Vagina (tissue), 2 donors: Measurements from ENCODE around the gene RAB39B. TPM values are rescaled to one million over a fixed set of nuclear protein-coding genes. Genes with fewer than 3 reads are reported as not detected.
"Not testable (repeated sequence)": the region's sequence is repeated elsewhere in the genome, so short reads cannot be mapped to it uniquely, and the experiment has no call there.

Source experiments
- DNase-seq, 2 donors: peaks; one replicate each; pipeline ENCODE4 v3.0.0-alpha.2; 2017; ENCODE audit errors: extremely low spot score in 2 of 2
- H3K27ac ChIP-seq: fragments of 200-600 bp; sonication (generic); one replicate; pipeline ENCODE4 v1.5.1; 2019
- H3K27me3 ChIP-seq: fragments of 200-600 bp; sonication (generic); one replicate; pipeline ENCODE4 v1.5.1; 2019
- H3K36me3 ChIP-seq, 2 donors: fragments of 200-600 bp; sonication (generic); one replicate each; pipeline ENCODE4 v1.5.1; 2017 to 2019
- H3K4me1 ChIP-seq: fragments of 200-600 bp; sonication (generic); one replicate; pipeline ENCODE4 v1.5.1; 2019
- H3K4me3 ChIP-seq, 2 donors: fragments of 200-600 bp; sonication (generic); 1 replicate in 1 of 2; 2 replicates in 1 of 2; pipeline ENCODE4 v1.5.1; 2016 to 2019
- H3K9me3 ChIP-seq: fragments of 200-600 bp; sonication (generic); one replicate; pipeline ENCODE4 v1.5.1; 2019
- CTCF ChIP-seq, 3 experiments: fragments of 450-650 bp in 2 of 3; fragments of 200-600 bp in 1 of 3; sonication (generic) in 1 of 3; IDR thresholded peaks; one replicate each; pipeline ENCODE4 v1.5.1; 2017 to 2019; ENCODE audit warnings: antibody characterized with exemption in 3 of 3, mild to moderate bottlenecking in 2 of 3, moderate library complexity in 2 of 3
- POLR2A ChIP-seq, 2 donors: fragments of 450-650 bp; IDR thresholded peaks; one replicate each; pipeline ENCODE4 v1.6.1; 2017; ENCODE audit warnings: antibody characterized with exemption in 2 of 2, mild to moderate bottlenecking in 2 of 2, moderate library complexity in 2 of 2
- POLR2AphosphoS5 ChIP-seq, 2 donors: sonication (generic); formaldehyde crosslinking; IDR thresholded peaks; one replicate each; pipeline ENCODE4 v1.9.0; 2017; ENCODE audit warnings: antibody characterized with exemption in 2 of 2, mild to moderate bottlenecking in 2 of 2, low read depth in 1 of 2; ENCODE audit not compliant: insufficient read depth in 1 of 2
- intact Hi-C: fragments of 100-400 bp; cut with DNase I; formaldehyde crosslinking; loops from one replicate; pipeline ENCODE4 v1.15.1; 2023
- total RNA-seq: library from RNA; depleted of rRNA; stranded (reverse); fragments of >200 nt; gene quantifications from one replicate; pipeline ENCODE4 v1.2.3, GENCODE V29; 2016

The RAB39B gene
- total RNA-seq, 1 donor from 2014 or later = 0.74 TPM

GRCh38 chrX:155225774-155226173, 38.5 kb downstream of the RAB39B start:
- no peak for DNase-seq
- TF ChIP-seq POLR2AphosphoS5 (IDR thresholded peaks at IDR 0.05; ENCODE audit: insufficient read depth in 1 of 2, low read depth in 1 of 2) (no peak), CTCF (IDR thresholded peaks at IDR 0.05) (no peak), POLR2A (IDR thresholded peaks at IDR 0.05) (no peak)
- intact Hi-C loops = no loop called here
- Histone ChIP-seq H3K36me3 (peaks cover 0 to 12% of the 10 kb centered on the region in 2 donors), H3K27me3 (no peaks in the 10 kb centered on the region), H3K9me3 (no peaks in the 10 kb centered on the region), H3K27ac (no peak overlapping the region), H3K4me1 (no peaks in the 10 kb centered on the region), H3K4me3 (no peak overlapping the region)

GRCh38 chrX:155223746-155224145, 40.5 kb downstream of the RAB39B start:
- H3K27ac ChIP-seq, H3K4me3 ChIP-seq, H3K4me1 ChIP-seq, H3K27me3 ChIP-seq, H3K9me3 ChIP-seq, DNase-seq, intact Hi-C loops: not testable (repeated sequence)
- H3K36me3 ChIP-seq = peaks cover 0 to 10% of the 10 kb centered on the region in 2 donors

DNA sequence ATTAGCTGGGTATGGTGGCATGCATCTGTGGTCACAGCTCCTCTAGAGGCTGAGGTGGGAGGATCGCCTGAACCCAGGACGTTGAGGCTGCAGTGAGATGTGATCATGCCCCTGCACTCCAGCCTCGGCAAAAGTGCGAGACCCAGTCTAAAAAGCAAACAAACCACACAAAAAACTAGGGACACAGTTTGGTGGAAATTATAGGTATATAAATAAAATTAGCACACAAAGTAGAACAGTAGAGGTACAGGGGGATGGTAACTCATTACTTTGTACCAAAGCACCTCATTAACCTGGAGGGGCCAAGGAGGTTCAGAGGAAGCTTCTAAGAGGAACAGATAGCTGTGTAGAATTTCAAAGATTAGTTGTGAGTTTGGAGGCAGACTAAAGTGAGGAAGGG, 42.9 kb downstream of the RAB39B start:
- intact Hi-C loops = no loop called here
- H3K4me1 ChIP-seq = peaks cover 13% of the 10 kb centered on the region
- no peaks in the 10 kb centered on the region for H3K9me3 ChIP-seq
- no peaks in the 10 kb centered on the region for H3K36me3 ChIP-seq
- no peak overlapping the region for H3K4me3 ChIP-seq
- H3K27me3 ChIP-seq = no peaks in the 10 kb centered on the region
- DNase-seq = no peak
- no peak overlapping the region for H3K27ac ChIP-seq
- no peak for TF ChIP-seq POLR2AphosphoS5 (IDR thresholded peaks at IDR 0.05; ENCODE audit: insufficient read depth in 1 of 2, low read depth in 1 of 2)

- no peaks in the 10 kb centered on the region for H3K27me3 ChIP-seq
- no peaks in the 10 kb centered on the region for H3K9me3 ChIP-seq
- no peaks in the 10 kb centered on the region for H3K36me3 ChIP-seq
- no peak overlapping the region for H3K4me3 ChIP-seq
- TF ChIP-seq POLR2A (IDR thresholded peaks at IDR 0.05) = no peak
- TF ChIP-seq POLR2AphosphoS5 (IDR thresholded peaks at IDR 0.05; ENCODE audit: insufficient read depth in 1 of 2, low read depth in 1 of 2) = no peak
- TF ChIP-seq CTCF (IDR thresholded peaks at IDR 0.05) = no peak
- H3K27ac ChIP-seq = no peak overlapping the region
- peaks cover 13% of the 10 kb centered on the region for H3K4me1 ChIP-seq
- intact Hi-C loops = no loop called here
- DNase-seq = no peak
Measured at GRCh38 chrX:155218777-155219176, 45.5 kb downstream of the RAB39B start.

- no peak for DNase-seq
- Histone ChIP-seq H3K4me1 (peaks cover 13% of the 10 kb centered on the region), H3K4me3 (peak overlapping the region; percentile 61 to 70), H3K36me3 (no peaks in the 10 kb centered on the region), H3K27ac (peak overlapping the region; percentile 88), H3K27me3 (no peaks in the 10 kb centered on the region), H3K9me3 (no peaks in the 10 kb centered on the region)
- intact Hi-C loops = no loop called here
- TF ChIP-seq POLR2AphosphoS5 (IDR thresholded peaks at IDR 0.05; ENCODE audit: insufficient read depth in 1 of 2, low read depth in 1 of 2) = no peak
- no peak for TF ChIP-seq POLR2A (IDR thresholded peaks at IDR 0.05)
- TF ChIP-seq CTCF (IDR thresholded peaks at IDR 0.05) = no peak
Measured at GRCh38 chrX:155216940-155217440, 47.3 kb downstream of the RAB39B start.

DNA sequence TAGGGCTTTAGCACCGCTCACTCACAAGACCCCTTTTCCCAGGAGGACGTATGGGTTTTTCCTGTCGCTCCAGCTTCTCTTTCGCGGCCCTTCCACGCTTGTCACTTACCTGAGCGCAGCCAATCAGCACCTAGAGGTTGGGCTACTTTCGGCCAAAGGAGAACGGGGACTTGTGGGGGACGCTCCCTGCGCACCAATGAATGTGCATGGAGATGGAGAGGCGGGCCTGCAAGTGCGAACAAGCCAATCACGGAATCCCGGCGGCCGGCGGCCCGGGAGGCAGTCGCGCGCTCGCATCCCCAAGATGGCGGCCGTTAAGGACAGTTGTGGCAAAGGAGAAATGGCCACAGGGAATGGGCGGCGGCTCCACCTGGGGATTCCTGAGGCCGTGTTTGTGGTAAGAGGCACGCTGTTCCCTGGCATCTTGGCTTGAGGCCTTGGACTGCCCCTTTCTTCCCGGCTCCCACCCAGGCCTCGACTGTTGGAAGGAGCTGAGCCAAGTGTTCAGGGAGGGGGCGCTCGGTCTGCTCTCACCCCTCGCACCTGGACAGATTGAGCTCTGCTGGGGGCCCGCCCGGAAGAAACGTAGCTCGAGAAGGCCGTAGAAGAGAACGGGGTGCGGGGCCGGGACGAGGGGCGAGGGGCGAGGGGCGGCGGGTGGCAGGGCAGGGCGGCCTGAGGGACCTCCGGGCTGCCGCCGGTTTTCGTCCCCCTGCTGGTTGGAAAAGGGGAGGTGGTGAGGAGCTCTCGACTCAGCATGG, 47.9 kb downstream of the RAB39B start, which contains the start of gene VBP1:
Gene VBP1, plus strand, starts transcription at position 282 of the 761 bp plus-strand sequence. Its CDS starts 23 bp downstream, at position 305.
- Histone ChIP-seq H3K36me3 (no peaks in the 10 kb centered on the region), H3K4me1 (peaks cover 13% of the 10 kb centered on the region), H3K9me3 (no peaks in the 10 kb centered on the region), H3K27ac (peak within 1 kb of the TSS; percentile 88), H3K4me3 (peak within 1 kb of the TSS; percentile 61 to 70), H3K27me3 (no peaks in the 10 kb centered on the region)
- TF ChIP-seq POLR2AphosphoS5 (IDR thresholded peaks at IDR 0.05; ENCODE audit: insufficient read depth in 1 of 2, low read depth in 1 of 2) (peak; percentile 53 to 72), POLR2A (IDR thresholded peaks at IDR 0.05) (no peak), CTCF (IDR thresholded peaks at IDR 0.05) (peak in 1 of 3 experiments; percentile 22)
- intact Hi-C loops = no loop called here
- peak in 1 of 2 donors; percentile 94 for DNase-seq
